ENCODE data around the gene ULK2. TPM values are rescaled to one million over a fixed set of nuclear protein-coding genes. Genes with fewer than 3 reads are reported as not detected.

ULK2 gene
- total RNA-seq, 1 experiment from 2014 or later = 12.7 TPM

GRCh38 chr17:19757536-19758180, 110.1 kb downstream of the ULK2 start:
- ChIA-PET POLR2A (no interaction called here), CTCF (interaction anchor here (1.5 kb wide), 1 partner anchor 395 kb away, joined by 3 read pairs; the partner anchor contains the start of gene B9D1)
- no peak overlapping the region for H3K9ac ChIP-seq (ENCODE audit: low read length)

GRCh38 chr17:19756546-19756945, 111.2 kb downstream of the ULK2 start:
- BruUV-seq (replicated peaks) = no TSS peak
- no peak overlapping the region for H3K9ac ChIP-seq (ENCODE audit: low read length)
- H3K9me2 ChIP-seq (ENCODE audit: insufficient read depth) = no peaks in the 10 kb centered on the region
- H3K4me2 ChIP-seq (ENCODE audit: low read length) = no peak overlapping the region
- CTCF ChIA-PET = no interaction called here
- intact Hi-C loops (cut with micrococcal nuclease) = no loop called here
- no peak overlapping the region for H3K4me3 ChIP-seq (replicated peaks in 1 of 2; ENCODE audit: low read depth in 1 of 2, low read length in 2 of 2)
- no peak for TF ChIP-seq EZH2 (IDR thresholded peaks at IDR 0.05)
- no peak for TF ChIP-seq POLR2A (IDR thresholded peaks at IDR 0.05; ENCODE audit: borderline replicate concordance, extremely low read depth, insufficient read depth, insufficient read length)
- no peak for TF ChIP-seq CEBPB (IDR thresholded peaks at IDR 0.05; ENCODE audit: low read depth)
- no peak for TF ChIP-seq ZNF274 (IDR thresholded peaks at IDR 0.05; ENCODE audit: low read depth, low read length)
- H3K9me3 ChIP-seq (ENCODE audit: control insufficient read depth in 1 of 2, insufficient read depth in 1 of 2, low read depth in 1 of 2, low read length in 2 of 2) = no peaks in the 10 kb centered on the region
- H3K27me3 ChIP-seq (ENCODE audit: insufficient read depth, low read length) = no peaks in the 10 kb centered on the region
- peaks cover 29 to 36% of the 10 kb centered on the region in 2 experiments for H3K4me1 ChIP-seq (ENCODE audit: control insufficient read depth in 1 of 2, insufficient read depth in 2 of 2, low read length in 2 of 2)
- H4K20me1 ChIP-seq (ENCODE audit: insufficient read depth) = no peaks in the 10 kb centered on the region
- no peaks in the 10 kb centered on the region for H3K79me2 ChIP-seq (ENCODE audit: insufficient read depth, low read length)
- ATAC-seq = no peak
- H3K36me3 ChIP-seq (ENCODE audit: control insufficient read depth in 1 of 2, insufficient read depth in 2 of 2, low read length in 2 of 2) = no peaks in the 10 kb centered on the region
- POLR2A ChIA-PET = no interaction called here
- RAD21 ChIA-PET (ENCODE audit: low non-redundant PET in 1 of 2, low total read pairs in 2 of 2, uncharacterized antibody in 2 of 2, unreplicated experiment in 2 of 2) = no interaction called here
- no peak overlapping the region for H3K27ac ChIP-seq (ENCODE audit: low read depth, low read length)
- no peak for DNase-seq (ENCODE audit: low read depth, low spot score)
- H2AFZ ChIP-seq (ENCODE audit: low read depth, low read length, poor library complexity, severe bottlenecking) = no peak overlapping the region

More at GRCh38 chr17:19757536-19758180, 110.1 kb downstream of the ULK2 start:
- Histone ChIP-seq H3K9me2 (ENCODE audit: insufficient read depth) (no peaks in the 10 kb centered on the region), H3K27me3 (ENCODE audit: insufficient read depth, low read length) (no peaks in the 10 kb centered on the region), H4K20me1 (ENCODE audit: insufficient read depth) (no peaks in the 10 kb centered on the region), H3K9me3 (ENCODE audit: control insufficient read depth in 1 of 2, insufficient read depth in 1 of 2, low read depth in 1 of 2, low read length in 2 of 2) (no peaks in the 10 kb centered on the region), H3K4me2 (ENCODE audit: low read length) (no peak overlapping the region), H3K27ac (ENCODE audit: low read depth, low read length) (no peak overlapping the region), H3K79me2 (ENCODE audit: insufficient read depth, low read length) (no peaks in the 10 kb centered on the region), H2AFZ (ENCODE audit: low read depth, low read length, poor library complexity, severe bottlenecking) (no peak overlapping the region), H3K36me3 (ENCODE audit: control insufficient read depth in 1 of 2, insufficient read depth in 2 of 2, low read length in 2 of 2) (no peaks in the 10 kb centered on the region), H3K4me1 (ENCODE audit: control insufficient read depth in 1 of 2, insufficient read depth in 2 of 2, low read length in 2 of 2) (peaks cover 21 to 30% of the 10 kb centered on the region in 2 experiments), H3K4me3 (replicated peaks in 1 of 2; ENCODE audit: low read depth in 1 of 2, low read length in 2 of 2) (no peak overlapping the region)
- no peak for TF ChIP-seq EGR1 (IDR thresholded peaks at IDR 0.05; ENCODE audit: low read depth)
- no peak for TF ChIP-seq ZFX (IDR thresholded peaks at IDR 0.05)
- TF ChIP-seq POLR2AphosphoS5 (IDR thresholded peaks at IDR 0.05; ENCODE audit: low read depth, low read length) = no peak
- RAD21 ChIA-PET (ENCODE audit: low non-redundant PET in 1 of 2, low total read pairs in 2 of 2, uncharacterized antibody in 2 of 2, unreplicated experiment in 2 of 2) = no interaction called here
- BruUV-seq (replicated peaks) = no TSS peak
- DNase-seq (ENCODE audit: low read depth, low spot score) (no peak), ATAC-seq (no peak)
- intact Hi-C loops (cut with micrococcal nuclease) = no loop called here
